Natural killer cell (primary cell): ENCODE data around the gene CCDC183. TPM values are rescaled to one million over a fixed set of nuclear protein-coding genes. Genes with fewer than 3 reads are reported as not detected.

Experiments
- ATAC-seq, 3 donors: fragments of 150-1000 bp in 2 of 3; fragments of 200-7000 bp in 1 of 3; cut with Tn5 transposase; 1 replicate in 1 of 3; 2 replicates in 2 of 3; pipeline ENCODE4 v1.10.0; 2021; ENCODE audit warnings: mild to moderate bottlenecking in 2 of 3, moderate library complexity in 2 of 3
- DNase-seq, 2 donors: peaks; one replicate each; pipeline versions ENCODE4 v3.0.0 to v3.0.0-alpha.2; 2013 to 2021; ENCODE audit warnings: mixed read lengths in 1 of 2
- H3K27ac ChIP-seq: one replicate; pipeline ENCODE4 v1.5.1; 2013; ENCODE audit warnings: mild to moderate bottlenecking, low read length
- H3K27me3 ChIP-seq: one replicate; pipeline ENCODE4 v1.6.1; 2013; ENCODE audit warnings: low read length; ENCODE audit not compliant: control insufficient read depth, insufficient read depth
- H3K36me3 ChIP-seq: one replicate; pipeline ENCODE4 v1.6.1; 2013; ENCODE audit warnings: low read length; ENCODE audit not compliant: control insufficient read depth, insufficient read depth
- H3K4me1 ChIP-seq: one replicate; pipeline ENCODE4 v1.6.1; 2013; ENCODE audit warnings: low read length; ENCODE audit not compliant: control insufficient read depth, insufficient read depth
- H3K4me3 ChIP-seq: one replicate; pipeline ENCODE4 v1.5.1; 2013; ENCODE audit warnings: low read length
- H3K9me3 ChIP-seq: one replicate; pipeline ENCODE4 v1.6.1; 2013; ENCODE audit warnings: low read length; ENCODE audit not compliant: control insufficient read depth, insufficient read depth
- H3K27ac Mint-ChIP-seq, 2 donors: one replicate each; pipeline ENCODE4 v1.8.0; 2022; ENCODE audit warnings: mild to moderate bottlenecking in 2 of 2, mixed read lengths in 2 of 2, moderate library complexity in 1 of 2
- H3K27me3 Mint-ChIP-seq, 2 donors: one replicate each; pipeline ENCODE4 v1.8.0; 2022; ENCODE audit warnings: low read depth in 2 of 2, mixed read lengths in 2 of 2
- H3K36me3 Mint-ChIP-seq: one replicate; pipeline ENCODE4 v1.8.0; 2022; ENCODE audit warnings: mixed read lengths
- H3K4me1 Mint-ChIP-seq, 2 donors: one replicate each; pipeline ENCODE4 v1.8.0; 2022; ENCODE audit warnings: mixed read lengths in 2 of 2
- H3K4me3 Mint-ChIP-seq: one replicate; pipeline ENCODE4 v1.8.0; 2022; ENCODE audit warnings: mild to moderate bottlenecking, moderate library complexity, mixed read lengths
- H3K9me3 Mint-ChIP-seq, 2 donors: one replicate each; pipeline ENCODE4 v1.8.0; 2022; ENCODE audit warnings: mixed read lengths in 2 of 2
- CTCF ChIP-seq: fragments of 200-600 bp; IDR thresholded peaks from one replicate; pipeline ENCODE4 v1.8.0; 2022; ENCODE audit warnings: antibody characterized with exemption
- WGBS: methylation state at CpG from one replicate; pipeline ENCODE4 v1.1.7; 2013; ENCODE audit warnings: missing lambda C conversion rate; ENCODE audit not compliant: insufficient coverage; 5-methylcytosine and 5-hydroxymethylcytosine counted together
- intact Hi-C: fragments of 100-400 bp; cut with micrococcal nuclease; formaldehyde crosslinking; loops from one replicate; pipeline ENCODE4 v1.14.2; 2022
- total RNA-seq, 4 donors: library from RNA; stranded (reverse); fragments of 120-200 nt in 1 of 4; gene quantifications; one replicate each; pipeline versions ENCODE4 v1.2.3 to v1.2.4, GENCODE V29; 2013 to 2022

The CCDC183 gene
- total RNA-seq, 3 donors from 2014 or later (not counting 1 experiment from before 2014, with no cell fraction given), result 0.56 to 0.75 (median 0.65) TPM

- Mint-ChIP-seq H3K9me3 (no peaks in the 10 kb centered on the region), H3K4me1 (peaks cover 19 to 40% of the 10 kb centered on the region in 2 donors), H3K36me3 (no peaks in the 10 kb centered on the region), H3K27ac (peak overlapping the region; percentile 68 to 80), H3K4me3 (peak overlapping the region; percentile 50), H3K27me3 (no peaks in the 10 kb centered on the region)
- ATAC-seq (no peak), DNase-seq (peak in 1 of 2 donors; percentile 46)
- no peak for TF ChIP-seq CTCF
- Histone ChIP-seq H3K4me1 (peaks cover 58% of the 10 kb centered on the region), H3K36me3 (peaks cover 6% of the 10 kb centered on the region), H3K4me3 (no peak overlapping the region), H3K27ac (no peak overlapping the region), H3K27me3 (peaks cover 3% of the 10 kb centered on the region), H3K9me3 (no peaks in the 10 kb centered on the region)
- intact Hi-C loops, result loop anchor here (2.0 to 10.0 kb wide), 3 partner anchors 151 to 364 kb away; partner anchors contain the start of genes CLIC3 and SEC16A
- WGBS, result 22% methylated on average over 98 of the region's 98 CpGs
Measured at GRCh38 chr9:136846376-136847087, 50.4 kb downstream of the CCDC183 start.

GRCh38 chr9:136847088-136847825, 51.1 kb downstream of the CCDC183 start:
- Histone ChIP-seq H3K9me3 (no peaks in the 10 kb centered on the region), H3K36me3 (peaks cover 6% of the 10 kb centered on the region), H3K27me3 (peaks cover 3% of the 10 kb centered on the region), H3K4me3 (no peak overlapping the region), H3K27ac (peak overlapping the region; percentile 48), H3K4me1 (peaks cover 51% of the 10 kb centered on the region)
- ATAC-seq, result no peak
- intact Hi-C loops, result loop anchor here (2.0 to 10.0 kb wide), 3 partner anchors 150 to 364 kb away; partner anchors contain the start of genes CLIC3 and SEC16A
- 15% methylated on average over 70 of the region's 75 CpGs for whole genome bisulfite sequencing
- peaks cover 17 to 38% of the 10 kb centered on the region in 2 donors for H3K4me1 Mint-ChIP-seq
- no peak for TF ChIP-seq CTCF
- DNase-seq, result peak in 1 of 2 donors; percentile 42
- peak overlapping the region; percentile 93 for H3K4me3 Mint-ChIP-seq
- H3K27me3 Mint-ChIP-seq, result no peaks in the 10 kb centered on the region
- peak overlapping the region; percentile 88 to 97 for H3K27ac Mint-ChIP-seq
- no peaks in the 10 kb centered on the region for H3K36me3 Mint-ChIP-seq
- no peaks in the 10 kb centered on the region for H3K9me3 Mint-ChIP-seq

- H3K4me3 Mint-ChIP-seq, result peak overlapping the region; percentile 93
- ATAC-seq, result peak; percentile 35 to 41 (median 36)
- H3K4me3 ChIP-seq, result peak overlapping the region; percentile 94
Measured at GRCh38 chr9:136847826-136848392, 51.8 kb downstream of the CCDC183 start.

More at GRCh38 chr9:136847826-136848392, 51.8 kb downstream of the CCDC183 start:
- Mint-ChIP-seq H3K36me3 (no peaks in the 10 kb centered on the region), H3K4me1 (peaks cover 15 to 35% of the 10 kb centered on the region in 2 donors), H3K27ac (peak overlapping the region; percentile 88 to 97), H3K27me3 (no peaks in the 10 kb centered on the region), H3K9me3 (no peaks in the 10 kb centered on the region)
- TF ChIP-seq CTCF, result no peak
- WGBS, result 4% methylated on average over 48 of the region's 48 CpGs
- Histone ChIP-seq H3K9me3 (no peaks in the 10 kb centered on the region), H3K36me3 (peaks cover 6% of the 10 kb centered on the region), H3K27ac (peak overlapping the region; percentile 48), H3K27me3 (peaks cover 3% of the 10 kb centered on the region), H3K4me1 (peaks cover 50% of the 10 kb centered on the region)
- intact Hi-C loops, result loop anchor here (2.0 to 10.0 kb wide), 3 partner anchors 149 to 365 kb away; partner anchors contain the start of genes CLIC3 and SEC16A
- DNase-seq, result peak; percentile 81
